Measurements from ENCODE around the gene EVI2B.

The EVI2B gene

DNA sequence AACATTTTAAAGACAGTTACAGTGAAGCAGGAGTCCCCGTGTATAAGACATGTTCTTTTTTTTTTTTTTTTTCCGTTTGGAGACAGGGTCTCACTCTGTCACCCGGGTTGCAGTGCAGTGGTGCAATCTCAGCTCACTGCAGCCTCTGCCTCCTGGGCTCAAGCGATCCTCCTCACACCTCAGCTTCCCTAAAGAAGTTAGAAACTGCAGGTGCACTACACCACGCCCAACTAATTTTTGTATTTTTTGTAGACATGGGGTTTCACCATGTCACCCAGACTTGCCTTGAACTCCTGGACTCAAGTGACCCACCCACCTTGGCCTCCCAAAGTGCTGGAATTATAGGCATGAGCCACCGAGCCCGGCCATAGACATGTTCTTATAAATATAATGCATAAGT, 3.0 kb downstream of the EVI2B start:
- TF ChIP-seq, protein P1, sequence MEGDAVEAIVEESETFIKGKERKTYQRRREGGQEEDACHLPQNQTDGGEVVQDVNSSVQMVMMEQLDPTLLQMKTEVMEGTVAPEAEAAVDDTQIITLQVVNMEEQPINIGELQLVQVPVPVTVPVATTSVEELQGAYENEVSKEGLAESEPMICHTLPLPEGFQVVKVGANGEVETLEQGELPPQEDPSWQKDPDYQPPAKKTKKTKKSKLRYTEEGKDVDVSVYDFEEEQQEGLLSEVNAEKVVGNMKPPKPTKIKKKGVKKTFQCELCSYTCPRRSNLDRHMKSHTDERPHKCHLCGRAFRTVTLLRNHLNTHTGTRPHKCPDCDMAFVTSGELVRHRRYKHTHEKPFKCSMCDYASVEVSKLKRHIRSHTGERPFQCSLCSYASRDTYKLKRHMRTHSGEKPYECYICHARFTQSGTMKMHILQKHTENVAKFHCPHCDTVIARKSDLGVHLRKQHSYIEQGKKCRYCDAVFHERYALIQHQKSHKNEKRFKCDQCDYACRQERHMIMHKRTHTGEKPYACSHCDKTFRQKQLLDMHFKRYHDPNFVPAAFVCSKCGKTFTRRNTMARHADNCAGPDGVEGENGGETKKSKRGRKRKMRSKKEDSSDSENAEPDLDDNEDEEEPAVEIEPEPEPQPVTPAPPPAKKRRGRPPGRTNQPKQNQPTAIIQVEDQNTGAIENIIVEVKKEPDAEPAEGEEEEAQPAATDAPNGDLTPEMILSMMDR (IDR thresholded peaks at IDR 0.05; ENCODE audit: low read length, missing control alignments) = no peak
- H3K4me3 ChIP-seq (replicated peaks; ENCODE audit: low read depth, low read length) = no peak overlapping the region
- no peak for DNase-seq (ENCODE audit: low read depth)

DNA sequence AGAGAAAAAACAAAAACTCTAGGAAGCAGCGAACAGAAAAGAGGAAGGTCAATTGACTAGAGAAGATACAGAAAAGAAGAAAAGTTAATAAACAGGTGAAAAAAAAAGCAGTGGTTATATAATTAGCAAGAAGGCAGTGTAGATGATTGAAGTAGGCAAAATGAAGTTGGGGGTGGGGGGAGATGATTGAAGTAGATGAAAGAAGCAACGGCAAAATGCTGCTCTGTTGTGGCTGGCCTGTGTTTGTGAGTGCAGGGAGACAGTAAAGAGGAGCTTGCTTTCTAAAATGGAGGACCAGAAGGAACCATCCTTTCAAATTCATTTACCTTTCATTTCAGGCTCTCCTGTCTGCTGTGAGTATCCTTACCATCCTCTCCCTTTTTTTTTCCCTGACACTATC, 3.6 kb downstream of the EVI2B start:
- no peak for DNase-seq (ENCODE audit: low read depth)
- no peak overlapping the region for H3K4me3 ChIP-seq (replicated peaks; ENCODE audit: low read depth, low read length)
- TF ChIP-seq, protein P1 (IDR thresholded peaks at IDR 0.05; ENCODE audit: low read length, missing control alignments) = no peak

DNA sequence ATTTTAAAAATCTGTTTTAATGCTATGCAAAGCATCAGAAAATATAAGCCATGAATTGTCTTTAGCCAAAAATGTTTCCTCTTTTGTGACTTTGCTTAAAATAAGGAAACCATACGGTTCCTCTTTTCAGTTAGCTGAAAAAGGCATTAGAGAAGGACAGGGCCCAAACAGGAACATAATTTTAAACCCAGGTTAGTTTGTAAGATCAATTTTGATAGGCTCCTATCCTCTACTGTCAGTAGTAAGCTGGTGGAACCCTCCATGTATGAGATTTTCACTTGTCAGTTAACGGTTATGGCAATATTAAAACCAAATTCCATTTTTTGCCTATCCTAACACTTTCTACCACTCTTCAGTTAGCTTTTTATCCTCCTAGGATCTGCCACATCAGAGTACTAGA, 4.3 kb downstream of the EVI2B start:
- TF ChIP-seq, protein P1 (IDR thresholded peaks at IDR 0.05; ENCODE audit: low read length, missing control alignments) = no peak
- no peak overlapping the region for H3K4me3 ChIP-seq (replicated peaks; ENCODE audit: low read depth, low read length)
- DNase-seq (ENCODE audit: low read depth) = no peak

DNA sequence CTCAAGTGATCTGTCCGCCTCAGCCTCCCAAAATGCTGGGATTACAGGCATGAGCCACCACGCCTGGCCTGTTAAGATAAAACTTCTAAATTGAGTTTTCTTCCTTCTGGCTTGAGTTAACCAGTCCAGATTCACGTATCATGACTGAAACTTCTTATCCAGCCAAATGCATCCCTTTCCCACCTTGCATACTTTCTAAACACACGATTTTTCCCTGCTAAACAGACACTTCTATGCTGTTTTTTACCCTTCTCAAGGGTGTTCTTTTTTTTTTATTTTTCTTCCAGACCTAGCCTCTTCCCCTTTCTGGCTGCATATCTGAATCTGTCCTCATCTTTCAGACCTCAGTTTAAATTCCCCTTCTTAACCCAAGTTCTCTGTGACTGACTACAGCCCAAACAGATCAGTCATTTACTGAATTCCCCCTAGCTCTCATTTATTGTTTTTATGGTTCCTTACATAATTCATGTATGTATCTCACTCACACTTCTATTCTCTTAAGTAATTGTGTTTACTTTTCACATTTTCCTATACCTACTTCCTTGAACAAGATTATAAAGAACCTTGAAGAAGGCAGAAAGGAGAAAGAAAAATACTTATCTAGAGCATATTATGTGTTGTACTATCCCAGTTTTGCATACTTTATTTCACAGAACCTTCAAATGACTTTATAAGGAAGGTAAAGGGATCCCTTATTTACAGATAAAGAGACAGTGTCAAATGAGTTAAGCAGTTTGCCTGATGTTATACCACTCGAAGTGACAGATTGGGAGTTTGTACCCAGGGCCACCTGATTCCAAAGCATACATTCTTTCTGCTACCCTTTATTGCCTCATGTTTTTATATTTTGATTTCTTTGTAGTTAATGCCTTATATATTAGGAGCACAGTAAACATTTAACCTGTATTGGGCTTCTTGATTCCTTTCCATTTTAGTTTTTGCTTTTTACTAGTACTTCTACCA, 5.2 kb downstream of the EVI2B start:
- no peak for DNase-seq (ENCODE audit: low read depth)
- TF ChIP-seq, protein P1 (IDR thresholded peaks at IDR 0.05; ENCODE audit: low read length, missing control alignments) = no peak
- H3K4me3 ChIP-seq (replicated peaks; ENCODE audit: low read depth, low read length) = no peak overlapping the region

DNA sequence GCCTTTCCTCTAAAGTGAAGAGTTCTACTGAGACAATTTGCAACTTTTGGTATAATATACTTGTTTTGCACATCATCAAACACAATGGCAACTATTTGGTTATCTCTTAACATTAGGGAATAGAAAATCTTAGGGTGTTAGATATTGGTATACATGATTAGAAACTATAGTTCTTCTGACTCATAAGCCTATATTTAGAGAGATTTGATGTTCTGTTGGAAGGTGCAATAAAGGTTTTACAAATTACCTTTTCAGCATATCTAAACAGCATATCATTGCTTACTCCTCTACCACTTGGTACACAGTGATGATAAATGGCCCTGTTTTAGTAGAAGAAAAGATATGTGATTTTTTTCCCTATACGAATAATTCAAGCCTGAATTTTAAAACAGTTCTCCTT, 6.2 kb downstream of the EVI2B start:
- no peak overlapping the region for H3K4me3 ChIP-seq (replicated peaks; ENCODE audit: low read depth, low read length)
- TF ChIP-seq, protein P1 (IDR thresholded peaks at IDR 0.05; ENCODE audit: low read length, missing control alignments) = no peak
- DNase-seq (ENCODE audit: low read depth) = no peak

DNA sequence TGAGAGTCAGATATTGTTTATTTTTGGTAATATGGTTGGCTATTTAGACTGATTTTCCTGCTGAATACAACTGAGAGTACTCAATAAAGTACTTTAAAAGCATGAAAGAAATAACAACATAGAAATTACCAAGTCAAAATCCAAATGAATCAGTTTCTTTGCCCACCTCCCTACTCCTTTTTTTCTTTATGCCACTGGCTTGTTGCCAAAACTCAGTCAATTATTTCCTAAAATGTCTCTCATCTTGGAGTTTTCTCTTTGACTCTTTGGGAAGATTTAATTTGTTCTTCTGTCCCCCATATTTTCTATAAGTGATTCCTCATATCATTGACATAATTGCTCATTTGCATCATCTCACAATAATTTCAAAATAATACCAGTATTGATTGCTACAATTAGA, 14.2 kb downstream of the EVI2B start:
- TF ChIP-seq, protein P1 (IDR thresholded peaks at IDR 0.05; ENCODE audit: low read length, missing control alignments) = no peak
- no peak for DNase-seq (ENCODE audit: low read depth)
- no peak overlapping the region for H3K4me3 ChIP-seq (replicated peaks; ENCODE audit: low read depth, low read length)

DNA sequence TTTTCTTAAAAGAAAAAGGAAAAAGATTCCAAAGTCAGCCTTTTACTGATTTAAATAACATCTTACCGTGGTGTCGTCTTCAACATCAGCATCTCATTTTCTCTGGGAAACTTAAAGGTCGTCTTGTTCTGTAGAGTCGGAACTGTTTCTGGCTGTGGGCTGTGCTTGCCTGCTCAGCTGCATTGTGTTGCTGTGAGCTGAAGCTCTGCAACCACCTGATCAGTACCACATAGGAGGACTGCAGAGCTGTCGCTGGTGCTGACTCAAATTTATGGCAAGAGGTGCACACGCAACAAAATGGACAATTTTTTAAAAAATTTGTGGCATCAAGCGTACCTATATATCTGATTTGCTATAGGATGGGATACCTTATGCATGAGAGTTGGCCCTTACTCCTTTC, 16.8 kb downstream of the EVI2B start, which contains the start of gene OMG:
Gene OMG (minus strand): TSS at position 150 of the 400 bp plus-strand sequence. CDS start 908 bp downstream, outside the sequence.
- TF ChIP-seq, protein P1 (IDR thresholded peaks at IDR 0.05; ENCODE audit: low read length, missing control alignments) = no peak
- no peak within 1 kb of the TSS for H3K4me3 ChIP-seq (replicated peaks; ENCODE audit: low read depth, low read length)
- DNase-seq (ENCODE audit: low read depth) = no peak

Measured in fibroblast of pulmonary artery (primary cell).